Measurements from ENCODE around the gene PLAAT2. TPM values are rescaled to one million over a fixed set of nuclear protein-coding genes. Genes with fewer than 3 reads are reported as not detected.

The PLAAT2 gene
- total RNA-seq, 2 experiments from 2014 or later = 0.34 to 0.49 TPM

DNA sequence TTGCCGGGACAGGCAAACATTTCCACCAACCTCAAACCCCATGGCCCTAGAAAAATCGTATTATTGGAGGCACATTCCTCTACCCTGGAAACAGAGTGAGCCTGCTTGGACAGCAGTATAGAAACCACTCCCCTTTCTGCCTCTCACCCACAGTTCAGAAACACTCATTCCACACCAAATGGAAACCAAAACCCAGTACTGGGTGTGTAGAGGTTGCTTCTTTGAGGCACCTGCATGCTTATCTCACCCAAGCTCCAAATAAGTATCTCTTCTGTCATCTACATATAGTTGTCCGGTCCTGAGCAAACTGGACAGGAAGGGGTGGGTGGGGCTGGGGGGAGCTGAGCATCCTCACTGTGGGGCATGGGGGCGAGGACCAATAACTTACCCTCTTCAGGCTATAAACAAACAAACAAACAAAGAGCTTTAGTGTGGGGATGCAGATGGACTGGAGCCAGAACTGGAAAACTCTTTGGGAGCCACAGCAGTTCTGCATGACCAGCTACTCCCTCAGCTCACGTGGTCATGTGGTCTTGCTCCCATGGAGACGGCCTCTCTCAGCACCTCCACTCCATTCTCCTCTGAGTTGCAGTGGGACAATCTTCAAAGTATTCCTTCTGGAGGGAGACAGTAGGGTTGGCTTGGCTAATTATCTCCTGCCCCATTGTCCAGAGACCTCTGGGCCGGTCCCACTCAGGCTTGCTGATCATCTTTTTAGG, 1.0 kb upstream of the PLAAT2 start:
- Mint-ChIP-seq H3K4me3 (no peak overlapping the region), H3K27ac (no peak overlapping the region), H3K9me3 (no peaks in the 10 kb centered on the region), H3K4me1 (ENCODE audit: low read depth) (peaks cover 64% of the 10 kb centered on the region), H3K36me3 (ENCODE audit: low read depth) (no peaks in the 10 kb centered on the region), H3K27me3 (no peaks in the 10 kb centered on the region)
- Histone ChIP-seq H3K9me3 (ENCODE audit: control insufficient read depth in 1 of 2, insufficient read depth in 1 of 2, low read length in 2 of 2) (no peaks in the 10 kb centered on the region), H3K27ac (ENCODE audit: low read depth in 1 of 2, low read length in 2 of 2) (no peak overlapping the region), H3K36me3 (ENCODE audit: insufficient read depth, low read length) (no peaks in the 10 kb centered on the region), H3K27me3 (ENCODE audit: control insufficient read depth in 1 of 2, insufficient read depth in 2 of 2, low read length in 2 of 2) (no peaks in the 10 kb centered on the region), H3K4me1 (ENCODE audit: insufficient read depth, low read length) (peaks cover 54% of the 10 kb centered on the region), H3K4me3 (ENCODE audit: low read length) (no peak overlapping the region)
- DNase-seq = peak in 3 of 14 experiments; percentile 50 to 57 (median 54)
- intact Hi-C loops (cut with DNase I, micrococcal nuclease) = no loop called here
- TF ChIP-seq, protein P1, sequence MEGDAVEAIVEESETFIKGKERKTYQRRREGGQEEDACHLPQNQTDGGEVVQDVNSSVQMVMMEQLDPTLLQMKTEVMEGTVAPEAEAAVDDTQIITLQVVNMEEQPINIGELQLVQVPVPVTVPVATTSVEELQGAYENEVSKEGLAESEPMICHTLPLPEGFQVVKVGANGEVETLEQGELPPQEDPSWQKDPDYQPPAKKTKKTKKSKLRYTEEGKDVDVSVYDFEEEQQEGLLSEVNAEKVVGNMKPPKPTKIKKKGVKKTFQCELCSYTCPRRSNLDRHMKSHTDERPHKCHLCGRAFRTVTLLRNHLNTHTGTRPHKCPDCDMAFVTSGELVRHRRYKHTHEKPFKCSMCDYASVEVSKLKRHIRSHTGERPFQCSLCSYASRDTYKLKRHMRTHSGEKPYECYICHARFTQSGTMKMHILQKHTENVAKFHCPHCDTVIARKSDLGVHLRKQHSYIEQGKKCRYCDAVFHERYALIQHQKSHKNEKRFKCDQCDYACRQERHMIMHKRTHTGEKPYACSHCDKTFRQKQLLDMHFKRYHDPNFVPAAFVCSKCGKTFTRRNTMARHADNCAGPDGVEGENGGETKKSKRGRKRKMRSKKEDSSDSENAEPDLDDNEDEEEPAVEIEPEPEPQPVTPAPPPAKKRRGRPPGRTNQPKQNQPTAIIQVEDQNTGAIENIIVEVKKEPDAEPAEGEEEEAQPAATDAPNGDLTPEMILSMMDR (IDR thresholded peaks at IDR 0.05) = no peak
- no peak for ATAC-seq (ENCODE audit: poor library complexity)
- POLR2A ChIA-PET = interaction anchor here (1.8 kb wide), 1 partner anchor 10 kb away, joined by 5 read pairs; no protein-coding TSS in a partner anchor
- CTCF ChIA-PET = no interaction called here

DNA sequence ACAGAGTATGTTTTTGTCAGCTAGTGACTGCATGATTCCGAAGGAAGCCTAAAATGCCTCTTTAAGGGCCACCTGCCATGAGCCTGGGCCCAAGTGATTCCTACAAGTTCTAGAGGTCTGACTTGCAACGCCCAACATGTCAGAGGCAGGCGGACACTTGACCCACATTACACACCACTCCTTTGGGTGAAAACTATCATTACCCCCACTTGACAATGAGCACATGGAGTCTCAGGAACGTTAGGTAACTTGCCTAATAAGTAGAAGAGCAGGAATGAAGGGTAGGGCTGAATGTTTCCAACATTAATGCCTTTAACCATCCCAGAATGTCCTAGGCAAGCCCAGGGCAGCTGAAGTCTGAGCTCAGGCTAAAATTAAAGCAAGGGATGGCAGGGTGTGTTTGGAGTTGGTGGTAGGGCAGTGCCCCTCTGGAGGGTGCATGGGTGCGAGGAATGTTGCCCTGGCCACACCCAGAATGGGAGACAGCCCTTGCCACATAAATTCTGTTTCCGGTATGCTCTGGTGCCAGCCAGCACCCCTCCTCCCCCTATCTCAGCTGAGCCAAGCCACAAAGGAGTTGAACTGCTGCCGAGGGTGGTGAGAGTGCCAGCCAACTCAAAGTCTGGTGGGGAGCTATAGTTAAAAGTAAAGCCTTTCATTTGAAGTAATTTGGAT, 2.5 kb downstream of the PLAAT2 start:
- no peaks in the 10 kb centered on the region for H3K9me3 Mint-ChIP-seq
- POLR2A ChIA-PET = interaction anchor here (1.0 to 2.8 kb wide), 4 partner anchors 9 to 29 kb away, joined by 4 to 16 read pairs (median 10); partner anchors contain the start of gene PLAAT4
- peak overlapping the region; percentile 71 for H3K27ac Mint-ChIP-seq
- TF ChIP-seq, protein P1 (IDR thresholded peaks at IDR 0.05) = no peak
- peak in 11 of 14 experiments; percentile 17 to 70 (median 51) for DNase-seq
- Histone ChIP-seq H3K9me3 (ENCODE audit: control insufficient read depth in 1 of 2, insufficient read depth in 1 of 2, low read length in 2 of 2) (no peaks in the 10 kb centered on the region), H3K27ac (ENCODE audit: low read depth in 1 of 2, low read length in 2 of 2) (no peak overlapping the region), H3K36me3 (ENCODE audit: insufficient read depth, low read length) (no peaks in the 10 kb centered on the region), H3K4me3 (ENCODE audit: low read length) (no peak overlapping the region), H3K27me3 (ENCODE audit: control insufficient read depth in 1 of 2, insufficient read depth in 2 of 2, low read length in 2 of 2) (no peaks in the 10 kb centered on the region), H3K4me1 (ENCODE audit: insufficient read depth, low read length) (peaks cover 47% of the 10 kb centered on the region)
- ATAC-seq (ENCODE audit: poor library complexity) = peak; percentile 89
- peaks cover 70% of the 10 kb centered on the region for H3K4me1 Mint-ChIP-seq (ENCODE audit: low read depth)
- no peaks in the 10 kb centered on the region for H3K36me3 Mint-ChIP-seq (ENCODE audit: low read depth)
- intact Hi-C loops (cut with DNase I, micrococcal nuclease) = no loop called here
- CTCF ChIA-PET = interaction anchor here (0.5 to 1.0 kb wide), 2 partner anchors 9 to 67 kb away, joined by 3 read pairs; no protein-coding TSS in a partner anchor
- H3K27me3 Mint-ChIP-seq = no peaks in the 10 kb centered on the region
- H3K4me3 Mint-ChIP-seq = peak overlapping the region; percentile 59

DNA sequence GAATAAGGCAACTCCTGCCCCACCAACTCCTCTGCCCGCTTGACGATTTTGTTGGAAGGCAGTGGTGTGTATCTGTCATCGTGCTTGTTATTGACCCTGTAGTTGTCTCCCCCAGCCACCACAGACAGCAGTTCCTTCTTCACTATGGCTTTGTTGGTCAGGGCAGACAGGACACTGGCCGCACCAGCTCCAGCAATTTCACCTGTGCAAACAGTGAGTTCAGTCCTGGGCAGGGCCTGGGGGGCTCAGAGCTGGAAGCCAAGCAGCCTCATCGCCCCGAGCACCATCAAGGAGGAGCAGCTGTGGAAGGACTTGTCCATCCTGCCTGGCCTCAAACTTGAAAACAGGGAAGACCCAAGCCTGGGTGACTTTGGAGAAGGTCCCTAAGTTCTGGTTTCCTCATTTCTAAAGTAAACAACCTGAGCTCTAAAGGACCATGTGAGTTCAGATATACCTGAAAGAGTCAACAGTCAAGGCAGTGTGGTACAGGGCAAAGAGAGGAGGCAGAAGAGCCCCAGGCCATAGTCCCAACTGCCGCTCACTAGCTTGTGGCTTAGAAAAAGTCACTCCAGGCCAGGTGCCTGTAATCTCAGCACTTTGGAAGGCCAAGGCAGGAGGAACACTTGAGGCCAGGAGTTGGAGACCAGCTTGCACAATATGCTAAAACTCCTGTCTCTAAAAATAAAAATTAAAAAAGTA, 4.6 kb downstream of the PLAAT2 start:
- no peaks in the 10 kb centered on the region for H3K9me3 Mint-ChIP-seq
- intact Hi-C loops (cut with DNase I, micrococcal nuclease) = no loop called here
- no peak for ATAC-seq (ENCODE audit: poor library complexity)
- Histone ChIP-seq H3K4me1 (ENCODE audit: insufficient read depth, low read length) (peaks cover 42% of the 10 kb centered on the region), H3K27me3 (ENCODE audit: control insufficient read depth in 1 of 2, insufficient read depth in 2 of 2, low read length in 2 of 2) (no peaks in the 10 kb centered on the region), H3K36me3 (ENCODE audit: insufficient read depth, low read length) (no peaks in the 10 kb centered on the region), H3K4me3 (ENCODE audit: low read length) (no peak overlapping the region), H3K9me3 (ENCODE audit: control insufficient read depth in 1 of 2, insufficient read depth in 1 of 2, low read length in 2 of 2) (no peaks in the 10 kb centered on the region), H3K27ac (ENCODE audit: low read depth in 1 of 2, low read length in 2 of 2) (no peak overlapping the region)
- H3K4me1 Mint-ChIP-seq (ENCODE audit: low read depth) = peaks cover 70% of the 10 kb centered on the region
- no peak overlapping the region for H3K4me3 Mint-ChIP-seq
- TF ChIP-seq, protein P1 (IDR thresholded peaks at IDR 0.05) = no peak
- CTCF ChIA-PET = no interaction called here
- POLR2A ChIA-PET = interaction anchor here (1.1 to 1.5 kb wide), 2 partner anchors 15 to 21 kb away, joined by 3 to 8 read pairs; partner anchors contain the start of gene PLAAT4
- no peak for DNase-seq
- H3K27ac Mint-ChIP-seq = no peak overlapping the region
- H3K36me3 Mint-ChIP-seq (ENCODE audit: low read depth) = no peaks in the 10 kb centered on the region
- H3K27me3 Mint-ChIP-seq = no peaks in the 10 kb centered on the region

Measured in CD4-positive, alpha-beta T cell (primary cell).